22Rv1 (cell line): ENCODE measurements around the gene CMSS1.

ENCODE experiments used
- H3K27ac ChIP-seq: fragments of 450-650 bp; 2 replicates; pipeline ENCODE4 v1.5.1; 2017
- CTCF ChIP-seq: fragments of 450-650 bp; IDR thresholded peaks from 2 replicates; pipeline ENCODE4 v1.5.1; 2017; ENCODE audit warnings: mild to moderate bottlenecking
- ZFX ChIP-seq: fragments of 450-650 bp; IDR thresholded peaks from 2 replicates; pipeline ENCODE4 v1.6.1; 2017; ENCODE audit warnings: antibody characterized with exemption, borderline replicate concordance

Gene CMSS1

GRCh38 chr3:100213891-100214573 is 396.4 kb downstream of the CMSS1 start:
- no peak overlapping the region for H3K27ac ChIP-seq
- no peak for TF ChIP-seq CTCF
- TF ChIP-seq ZFX = no peak

- TF ChIP-seq ZFX (no peak), CTCF (no peak)
- no peak overlapping the region for H3K27ac ChIP-seq
Observed at GRCh38 chr3:100214574-100214964, 396.9 kb downstream of the CMSS1 start.

- no peak overlapping the region for H3K27ac ChIP-seq
- TF ChIP-seq CTCF = no peak
- no peak for TF ChIP-seq ZFX
Observed at GRCh38 chr3:100216713-100217112, 399.1 kb downstream of the CMSS1 start.

GRCh38 chr3:100221159-100221558 is 403.5 kb downstream of the CMSS1 start:
- no peak for TF ChIP-seq CTCF
- TF ChIP-seq ZFX = no peak

GRCh38 chr3:100225193-100225592 is 407.5 kb downstream of the CMSS1 start:
- H3K27ac ChIP-seq = no peak overlapping the region
- TF ChIP-seq ZFX (no peak), CTCF (no peak)

More at GRCh38 chr3:100221159-100221558, 403.5 kb downstream of the CMSS1 start:
- no peak overlapping the region for H3K27ac ChIP-seq

GRCh38 chr3:100225883-100226282 is 408.2 kb downstream of the CMSS1 start:
- no peak for TF ChIP-seq ZFX
- no peak for TF ChIP-seq CTCF
- H3K27ac ChIP-seq = no peak overlapping the region

- TF ChIP-seq ZFX (no peak), CTCF (no peak)
- no peak overlapping the region for H3K27ac ChIP-seq
Observed at GRCh38 chr3:100226712-100227429, 409.2 kb downstream of the CMSS1 start.
